ENCODE results near the gene SEC14L6.

SEC14L6 gene

GRCh38 chr22:30491381-30491780 is 55.2 kb downstream of the SEC14L6 start:
- DNase-seq: no peak

DNA sequence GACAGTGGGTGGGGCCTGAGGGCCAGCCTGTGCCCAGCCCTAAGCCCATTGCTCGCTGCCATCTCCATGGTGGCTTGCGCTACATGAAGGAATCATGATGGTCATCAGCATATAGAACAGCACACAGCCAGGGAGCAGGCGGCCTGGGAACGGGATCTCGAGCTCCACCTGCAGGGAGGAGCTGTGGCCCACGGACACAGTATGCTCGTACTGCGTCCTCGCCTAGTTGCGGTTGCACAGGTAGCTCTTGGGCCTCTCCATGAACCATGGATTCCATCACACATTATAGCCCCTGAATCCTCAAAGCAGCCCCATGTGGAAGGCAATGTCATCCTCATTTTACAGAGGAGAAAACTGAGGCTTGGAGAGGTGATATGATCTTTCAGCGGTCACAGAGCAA is 56.1 kb downstream of the SEC14L6 start:
- peak; percentile 65 for DNase-seq

DNA sequence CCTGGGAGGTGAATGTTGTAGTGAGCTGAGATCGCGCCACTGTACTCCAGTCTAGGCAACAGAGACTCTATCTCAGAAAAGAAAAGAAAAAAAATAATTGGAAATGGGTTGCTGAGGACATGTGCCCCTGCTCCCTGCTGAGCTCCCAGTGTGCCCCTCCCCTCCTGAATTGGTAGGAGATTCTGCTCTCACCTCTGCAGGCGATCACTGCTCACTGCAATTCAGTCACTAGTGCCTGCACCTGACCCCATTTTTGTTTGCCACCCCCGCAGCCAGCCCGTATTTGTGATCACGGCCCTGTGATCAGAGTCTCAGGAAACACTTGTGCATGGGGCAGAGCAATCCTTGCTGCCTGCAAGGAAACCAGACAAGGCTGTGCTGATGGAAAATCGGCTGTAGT is 58.4 kb downstream of the SEC14L6 start:
- no peak for DNase-seq

GRCh38 chr22:30486661-30487115 is 59.9 kb downstream of the SEC14L6 start:
- DNase-seq: no peak

- no peak for DNase-seq
Measured at GRCh38 chr22:30486118-30486517, 60.4 kb downstream of the SEC14L6 start.

DNA sequence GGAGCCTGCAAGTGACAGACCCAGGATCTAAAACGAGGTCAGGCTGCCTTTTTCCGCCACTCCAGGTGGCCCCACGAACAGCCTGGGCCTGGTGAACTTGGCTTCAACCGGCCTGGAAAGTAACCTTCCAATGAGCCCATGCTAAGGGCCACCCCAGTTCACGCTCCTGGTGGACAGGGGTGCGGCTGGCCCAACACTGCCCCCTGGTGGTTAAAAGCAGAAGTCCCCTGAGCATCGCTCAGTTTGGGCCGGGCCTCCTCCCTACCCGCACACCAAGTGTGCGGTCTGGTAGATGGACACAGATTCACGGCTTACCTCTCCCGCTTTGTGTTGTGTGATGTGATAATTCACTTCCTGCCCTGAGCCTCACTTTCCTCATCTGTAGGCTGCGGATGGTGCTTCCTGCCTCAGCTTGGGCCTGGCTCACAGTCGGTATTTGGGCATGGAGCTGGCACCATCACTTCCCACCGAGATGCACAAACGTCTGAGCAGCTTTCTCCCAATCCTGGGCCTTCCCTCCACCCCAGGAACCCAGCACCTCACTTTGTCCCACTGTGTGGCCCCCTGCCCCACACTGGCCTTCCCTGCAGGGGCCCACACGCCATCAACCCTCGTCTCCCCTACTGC is 61.1 kb downstream of the SEC14L6 start:
- DNase-seq: peak; percentile 69

DNA sequence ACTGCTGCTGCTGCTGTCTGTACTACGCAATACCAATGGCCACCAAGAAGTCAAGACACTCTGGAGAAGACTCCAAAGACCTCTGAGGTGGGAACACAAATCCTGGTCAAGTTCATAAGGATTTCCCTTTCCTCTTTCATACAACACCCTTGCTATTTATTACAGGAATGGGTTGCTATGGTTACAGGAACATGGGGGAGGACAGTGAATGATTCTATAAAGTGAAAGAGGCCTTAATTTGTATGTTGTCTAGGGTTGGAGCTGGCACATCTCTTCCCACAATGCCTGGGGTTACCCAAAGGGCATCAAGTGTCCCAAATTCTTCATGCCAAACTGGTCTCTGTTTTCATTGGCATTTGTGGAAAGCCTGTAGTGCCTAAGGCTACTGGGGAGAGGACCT is 63.4 kb downstream of the SEC14L6 start:
- DNase-seq: no peak

DNA sequence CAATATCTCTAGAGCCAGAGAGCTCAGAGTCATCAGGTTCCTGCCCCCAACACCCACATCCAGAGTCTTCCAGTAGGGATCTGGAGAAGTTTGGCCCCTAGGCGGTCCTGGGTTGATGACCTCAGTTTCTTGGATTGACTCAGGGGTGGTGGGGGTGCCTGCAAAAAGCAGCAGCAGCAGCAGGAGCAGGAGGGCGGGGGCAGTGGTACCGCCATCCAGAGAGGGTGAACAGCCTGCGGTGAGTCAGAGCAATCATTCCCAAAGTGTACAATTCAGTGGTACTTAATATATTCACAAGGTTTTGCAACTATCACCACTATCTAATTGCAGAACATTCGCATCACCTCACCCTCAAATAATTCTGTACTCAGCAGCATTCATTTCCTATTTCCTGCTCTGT is 64.8 kb downstream of the SEC14L6 start:
- no peak for DNase-seq

DNA sequence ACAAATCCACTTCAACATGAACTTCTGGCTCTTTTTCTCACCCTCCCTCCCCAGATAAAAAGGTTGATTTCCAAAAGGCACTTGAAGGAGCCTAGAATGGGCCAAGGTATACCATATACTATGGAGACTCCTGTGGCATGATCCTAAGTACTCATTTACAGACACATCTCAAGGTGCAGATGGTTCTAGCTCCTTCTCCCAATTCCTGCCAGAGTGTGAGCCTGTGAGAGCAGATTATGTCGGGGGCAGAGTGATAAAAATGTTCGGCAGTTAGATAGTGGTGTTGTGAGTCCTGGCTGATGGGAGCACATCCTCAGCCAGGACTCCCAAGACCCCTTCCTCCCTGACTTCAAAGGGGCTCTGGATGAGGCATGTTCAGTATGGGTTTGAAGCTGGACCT is 66.6 kb downstream of the SEC14L6 start:
- DNase-seq: no peak

GRCh38 chr22:30474683-30475424 is 71.7 kb downstream of the SEC14L6 start:
- peak; percentile 44 for DNase-seq

- DNase-seq: no peak
Measured at GRCh38 chr22:30474121-30474520, 72.4 kb downstream of the SEC14L6 start.

DNA sequence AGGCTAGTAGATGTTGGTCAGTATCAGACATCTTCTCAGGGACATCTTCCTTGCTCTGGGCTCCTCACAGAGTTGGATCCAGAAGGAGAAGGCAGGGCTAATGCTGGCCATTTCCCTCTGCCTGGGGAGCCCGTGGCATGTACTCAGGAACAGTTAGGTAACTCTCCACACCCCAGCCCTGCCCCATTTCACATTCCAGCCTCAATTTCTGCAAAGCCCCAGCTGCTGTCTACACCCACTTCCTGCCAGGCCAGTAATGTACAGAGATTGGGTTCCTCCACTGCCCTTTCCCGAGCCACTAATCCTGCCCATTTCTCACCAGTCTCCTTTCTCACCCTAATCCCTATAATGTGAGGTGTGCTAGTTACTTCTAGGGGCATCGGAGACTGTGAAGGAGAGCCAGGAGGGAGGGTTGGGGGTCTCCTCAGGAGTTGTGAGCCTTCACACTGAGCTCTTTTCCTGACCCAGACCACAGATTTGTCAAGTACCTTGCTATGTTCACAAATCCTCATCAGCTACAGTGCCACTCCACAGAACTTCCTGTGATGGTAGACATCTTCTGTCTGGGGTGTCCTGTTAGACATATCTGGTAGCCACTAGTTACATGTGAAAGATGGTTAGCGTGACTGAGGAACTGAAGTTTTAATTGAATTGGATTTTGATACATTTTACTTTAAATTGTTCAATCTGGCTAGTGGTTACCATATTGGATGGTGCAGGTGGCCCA is 73.4 kb downstream of the SEC14L6 start:
- no peak for DNase-seq

Measured in RPMI8226 (cell line).